H1 (cell line): ENCODE measurements around the gene SPATS2. TPM values are rescaled to one million over a fixed set of nuclear protein-coding genes. Genes with fewer than 3 reads are reported as not detected.
A peak's percentile ranks its signal among the peaks of the same experiment; 100 is the strongest.

Source experiments
- CTCF ChIA-PET: fragments of 300-600 bp; sonication (Branson Sonifier 250); formaldehyde crosslinking; loops from one replicate; lab custom pipeline; 2021; ENCODE audit not compliant: partially characterized antibody; lab: Charles Lee
- POLR2A ChIA-PET: fragments of 300-600 bp; sonication (Branson Sonifier 250); formaldehyde crosslinking; loops from one replicate; lab custom pipeline; 2021; ENCODE audit warnings: inconsistent platforms; ENCODE audit not compliant: partially characterized antibody; lab: Charles Lee
- DNase-seq, 2 experiments: peaks; one replicate each; pipeline versions ENCODE4 v3.0.0 to v3.0.0-alpha.2; 2010 to 2022; ENCODE audit warnings: low spot score in 2 of 2, low read depth in 1 of 2, mixed read lengths in 1 of 2
- FAIRE-seq: peaks from 2 replicates; lab custom pipeline; 2011; peaks lifted over from hg19 to GRCh38; lab: Jason Lieb, UNC
- H2AFZ ChIP-seq: 2 replicates; pipeline ENCODE4 v1.8.1; 2012; ENCODE audit warnings: low read length, inconsistent platforms
- H2AK5ac ChIP-seq: 2 replicates; pipeline ENCODE4 v1.6.1; 2013; ENCODE audit warnings: low read depth, low read length
- H2BK120ac ChIP-seq: replicated peaks from 2 replicates; pipeline ENCODE3; 2013; ENCODE audit warnings: low read depth, low read length, inconsistent platforms
- H2BK12ac ChIP-seq: 2 replicates; pipeline ENCODE4 v1.6.1; 2013; ENCODE audit warnings: low read depth, low read length
- H2BK15ac ChIP-seq: 2 replicates; pipeline ENCODE4 v1.6.1; 2013; ENCODE audit warnings: low read length
- H2BK20ac ChIP-seq: 2 replicates; pipeline ENCODE4 v1.6.1; 2013; ENCODE audit warnings: low read length
- H2BK5ac ChIP-seq: 2 replicates; pipeline ENCODE4 v1.6.1; 2013; ENCODE audit warnings: low read depth, low read length
- H3K14ac ChIP-seq: 2 replicates; pipeline ENCODE4 v1.6.1; 2013; ENCODE audit warnings: inconsistent platforms; ENCODE audit not compliant: insufficient read length
- H3K18ac ChIP-seq: 2 replicates; pipeline ENCODE4 v1.6.1; 2013; ENCODE audit warnings: low read length; ENCODE audit errors: extremely low read depth
- H3K23ac ChIP-seq: 2 replicates; pipeline ENCODE4 v1.6.1; 2013; ENCODE audit warnings: inconsistent platforms; ENCODE audit not compliant: insufficient read length
- H3K23me2 ChIP-seq: 2 replicates; pipeline ENCODE4 v1.6.1; 2013; ENCODE audit warnings: low read depth, low read length
- H3K27ac ChIP-seq: 2 replicates; pipeline ENCODE4 v1.6.1; 2011; ENCODE audit warnings: low read depth, low read length, inconsistent platforms
- H3K27me3 ChIP-seq, 4 experiments: replicated peaks in 1 of 4; 1 replicate in 1 of 4; 2 replicates in 3 of 4; pipeline versions ENCODE4 v1.6.1 to v1.8.1; 2011 to 2013; ENCODE audit warnings: low read length in 3 of 4, mild to moderate bottlenecking in 3 of 4, inconsistent platforms in 2 of 4, mixed read lengths in 2 of 4, moderate library complexity in 1 of 4; ENCODE audit not compliant: control insufficient read depth in 3 of 4, insufficient read depth in 3 of 4; ENCODE audit errors: extremely low read depth in 1 of 4
- H3K36me3 ChIP-seq, 4 experiments: 2 replicates each; pipeline versions ENCODE4 v1.6.1 to v1.8.1; 2011 to 2013; ENCODE audit warnings: mild to moderate bottlenecking in 4 of 4, low read length in 3 of 4, moderate library complexity in 2 of 4, control low read depth in 1 of 4, inconsistent platforms in 1 of 4; ENCODE audit not compliant: insufficient read depth in 4 of 4, control insufficient read depth in 2 of 4
- H3K4ac ChIP-seq: replicated peaks from 2 replicates; pipeline ENCODE3; 2013; ENCODE audit warnings: low read length, low read depth, mixed read lengths, inconsistent platforms; ENCODE audit not compliant: insufficient read length
- H3K4me1 ChIP-seq, 4 experiments: replicated peaks in 1 of 4; 1 replicate in 1 of 4; 2 replicates in 3 of 4; pipeline versions ENCODE4 v1.6.1 to v1.8.1; 2011 to 2013; ENCODE audit warnings: low read length in 3 of 4, inconsistent platforms in 2 of 4, mixed read lengths in 1 of 4; ENCODE audit not compliant: insufficient read depth in 4 of 4, control insufficient read depth in 3 of 4
- H3K4me2 ChIP-seq, 2 experiments: 2 replicates each; pipeline versions ENCODE4 v1.6.1 to v1.8.1; 2011 to 2013; ENCODE audit warnings: low read depth in 2 of 2, low read length in 2 of 2, control low read depth in 1 of 2, inconsistent platforms in 1 of 2, mild to moderate bottlenecking in 1 of 2; ENCODE audit not compliant: insufficient read depth in 1 of 2
- H3K4me3 ChIP-seq, 4 experiments: fragments of 200-600, 300-600 bp in 1 of 4; sonication (generic), shearing (Covaris generic), sonication (Bioruptor Twin) in 1 of 4; 2 replicates each; pipeline versions ENCODE4 v1.5.1 to v1.8.1; 2011 to 2016; ENCODE audit warnings: low read length in 4 of 4, low read depth in 3 of 4, control low read depth in 2 of 4, inconsistent platforms in 2 of 4, mild to moderate bottlenecking in 2 of 4, mixed read lengths in 1 of 4, moderate library complexity in 1 of 4; ENCODE audit not compliant: insufficient read depth in 2 of 4; ENCODE audit errors: extremely low read depth in 1 of 4
- H3K56ac ChIP-seq: replicated peaks from 2 replicates; pipeline ENCODE3; 2013; ENCODE audit warnings: low read depth, mild to moderate bottlenecking, mixed read lengths, low read length, inconsistent platforms; ENCODE audit not compliant: insufficient read length
- H3K79me1 ChIP-seq: 2 replicates; pipeline ENCODE4 v1.6.1; 2013; ENCODE audit warnings: low read depth, low read length, control low read depth
- H3K79me2 ChIP-seq, 2 experiments: 2 replicates each; pipeline versions ENCODE4 v1.6.1 to v1.8.1; 2012 to 2013; ENCODE audit warnings: low read length in 2 of 2, mild to moderate bottlenecking in 2 of 2, inconsistent platforms in 1 of 2; ENCODE audit not compliant: insufficient read depth in 2 of 2, control insufficient read depth in 1 of 2
- H3K9ac ChIP-seq, 4 experiments: replicated peaks in 1 of 4; 1 replicate in 1 of 4; 2 replicates in 3 of 4; pipeline versions ENCODE4 v1.6.1 to v1.8.1; 2011 to 2013; ENCODE audit warnings: low read depth in 3 of 4, low read length in 3 of 4, control low read depth in 2 of 4, mild to moderate bottlenecking in 2 of 4, moderate library complexity in 2 of 4, inconsistent platforms in 1 of 4; ENCODE audit errors: extremely low read depth in 1 of 4
- H3K9me3 ChIP-seq, 2 experiments: 2 replicates each; pipeline versions ENCODE4 v1.6.1 to v1.8.1; 2012 to 2013; ENCODE audit warnings: mild to moderate bottlenecking in 2 of 2, moderate library complexity in 2 of 2, control low read depth in 1 of 2, inconsistent platforms in 1 of 2, low read depth in 1 of 2, low read length in 1 of 2, mixed read lengths in 1 of 2; ENCODE audit not compliant: insufficient read depth in 2 of 2
- H4K20me1 ChIP-seq, 2 experiments: replicated peaks in 1 of 2; 2 replicates each; pipeline versions ENCODE3 to v1.8.1; 2011 to 2013; ENCODE audit warnings: inconsistent platforms in 2 of 2, low read length in 2 of 2, mild to moderate bottlenecking in 1 of 2; ENCODE audit not compliant: insufficient read depth in 2 of 2, control insufficient read depth in 1 of 2
- H4K5ac ChIP-seq: 2 replicates; pipeline ENCODE4 v1.6.1; 2013; ENCODE audit warnings: low read length, low read depth, mixed read lengths, inconsistent platforms; ENCODE audit not compliant: insufficient read length
- H4K8ac ChIP-seq: 2 replicates; pipeline ENCODE4 v1.8.0; 2013; ENCODE audit warnings: mild to moderate bottlenecking, moderate library complexity, low read length, inconsistent platforms; ENCODE audit not compliant: insufficient read depth; ENCODE audit errors: extremely low read depth
- H4K91ac ChIP-seq: replicated peaks from 2 replicates; pipeline ENCODE3; 2013; ENCODE audit warnings: low read length, mixed read lengths, inconsistent platforms; ENCODE audit not compliant: insufficient read length
- CBX8 ChIP-seq: fragments of 300-800, 300-1000 bp; sonication (generic); IDR thresholded peaks from 2 replicates; pipeline ENCODE4 v1.7.1; 2016; ENCODE audit warnings: low read depth, low read length, borderline replicate concordance
- CREB1 ChIP-seq: IDR thresholded peaks from 2 replicates; pipeline ENCODE4 v1.6.1; 2012; ENCODE audit warnings: inconsistent platforms
- CTBP2 ChIP-seq: IDR thresholded peaks from 2 replicates; pipeline ENCODE4 v1.7.0; 2011; ENCODE audit warnings: borderline replicate concordance, mild to moderate bottlenecking, moderate library complexity, mixed read lengths, low read length; ENCODE audit not compliant: insufficient read depth, insufficient read length
- JUND ChIP-seq: IDR thresholded peaks from 2 replicates; pipeline ENCODE4 v1.6.1; 2011; ENCODE audit warnings: mild to moderate bottlenecking, improper control_type of control experiment, low read length
- NRF1 ChIP-seq: IDR thresholded peaks from 2 replicates; pipeline ENCODE4 v1.6.1; 2011; ENCODE audit warnings: mild to moderate bottlenecking, low read depth, low read length, improper control_type of control experiment
- POLR2AphosphoS5 ChIP-seq: IDR thresholded peaks from 2 replicates; pipeline ENCODE4 v1.6.1; 2011; ENCODE audit warnings: low read depth, low read length
- POU5F1 ChIP-seq: IDR thresholded peaks from 2 replicates; pipeline ENCODE4 v1.6.1; 2011; ENCODE audit warnings: low read depth, mild to moderate bottlenecking, low read length, moderate library complexity
- RAD21 ChIP-seq, 2 experiments: IDR thresholded peaks in 1 of 2; conservative IDR thresholded peaks in 1 of 2; 2 replicates each; pipeline ENCODE4 v1.6.1; 2011; ENCODE audit warnings: low read depth in 2 of 2, low read length in 2 of 2, improper control_type of control experiment in 1 of 2, inconsistent platforms in 1 of 2, mild to moderate bottlenecking in 1 of 2, moderate library complexity in 1 of 2
- TCF12 ChIP-seq: IDR thresholded peaks from 2 replicates; pipeline ENCODE4 v1.6.1; 2011; ENCODE audit warnings: low read depth, mild to moderate bottlenecking, low read length
- TEAD4 ChIP-seq: IDR thresholded peaks from 2 replicates; pipeline ENCODE4 v1.6.1; 2012; ENCODE audit warnings: low read depth, low read length, inconsistent platforms, mixed read lengths
- ZNF274 ChIP-seq: IDR thresholded peaks from 2 replicates; pipeline ENCODE4 v1.7.0; 2012; ENCODE audit warnings: low read length, borderline replicate concordance; ENCODE audit errors: extremely low read depth
- WGBS, 2 experiments: shearing (Covaris generic) in 1 of 2; methylation state at CpG; one replicate each; pipeline versions ENCODE4 v1.1.6 to v1.1.7; 2013 to 2015; ENCODE audit warnings: low lambda C conversion rate in 2 of 2, mixed read lengths in 2 of 2, inconsistent platforms in 1 of 2, low coverage in 1 of 2, missing lambda C conversion rate in 1 of 2; ENCODE audit not compliant: insufficient replicate concordance in 2 of 2, insufficient coverage in 1 of 2, insufficient read length in 1 of 2; ENCODE audit errors: extremely low coverage in 1 of 2, missing lambda C conversion rate in 1 of 2; 5-methylcytosine and 5-hydroxymethylcytosine counted together
- polyA plus RNA-seq, 7 experiments: library from polyadenylated mRNA; depleted of rRNA in 3 of 7; stranded (reverse) in 5 of 7; unstranded in 2 of 7; fragments of >200 nt in 5 of 7; fragments of 200-250 nt in 2 of 7; gene quantifications; 1 replicate in 5 of 7; 2 replicates in 1 of 7; 4 replicates in 1 of 7; pipeline versions ENCODE4 v1.2.1 to v1.2.3, GENCODE V29; 2011 to 2013; ENCODE audit warnings: missing spikeins in 2 of 7, mixed read lengths in 2 of 7
- total RNA-seq: library from RNA; stranded (reverse); fragmentation: NEBNext Ultra II Directional; extraction: Animal tissue kit (Norgen Biotek cat#: 25700); gene quantifications from 2 replicates; pipeline ENCODE4 v1.2.1, GENCODE V29; 2021

SPATS2 gene
- total and polyA plus RNA-seq, 2 of the 8 experiments (the other 6 are each of a cell fraction or from before 2014, with no cell fraction given), result 19.2 to 24.5 TPM

GRCh38 chr12:49568442-49569162 is 201.3 kb downstream of the SPATS2 start:
- ChIA-PET POLR2A (interaction anchor here (1.1 to 9.1 kb wide), 3 partner anchors 11 to 201 kb away, joined by 3 to 72 read pairs (median 3); partner anchors contain the start of gene SPATS2), CTCF (interaction anchor here (0.6 to 5.3 kb wide), 3 partner anchors 13 to 31 kb away, joined by 3 to 57 read pairs (median 3); no protein-coding TSS in a partner anchor)
- Histone ChIP-seq H4K20me1 (peaks cover 0 to 5% of the 10 kb centered on the region in 2 experiments), H2BK12ac (no peak overlapping the region), H3K4me3 (peak overlapping the region; percentile 75 to 100 (median 96)), H4K8ac (no peak overlapping the region), H3K9me3 (no peaks in the 10 kb centered on the region), H3K27me3 (no peaks in the 10 kb centered on the region), H3K4ac (no peak overlapping the region), H3K14ac (no peak overlapping the region), H3K23me2 (peaks cover 6% of the 10 kb centered on the region; the same call in 1 of the 2 replicates), H2BK5ac (peak overlapping the region; percentile 10; the same call in 1 of the 2 replicates), H3K79me1 (peaks cover 15% of the 10 kb centered on the region), H4K91ac (no peak overlapping the region), H3K56ac (no peak overlapping the region), H3K23ac (no peak overlapping the region), H3K18ac (no peak overlapping the region), H2BK15ac (no peak overlapping the region), H3K79me2 (peaks cover 0 to 33% of the 10 kb centered on the region in 2 experiments; a peak in 2 of 4 replicates), H3K4me2 (peak overlapping the region; percentile 72 to 91), H2BK20ac (no peak overlapping the region), H3K4me1 (no peaks in the 10 kb centered on the region; a peak in 3 of 7 replicates), H3K9ac (peak overlapping the region in 3 of 4 experiments; percentile 55 to 91 (median 63); a peak in 5 of 7 replicates), H2BK120ac (no peak overlapping the region), H3K27ac (peak overlapping the region; percentile 89; the same call in 1 of the 2 replicates), H4K5ac (no peak overlapping the region), H2AFZ (peak overlapping the region; percentile 89), H2AK5ac (no peak overlapping the region), H3K36me3 (peaks cover 3 to 14% (median 7%) of the 10 kb centered on the region in 4 experiments; a peak in 5 of 8 replicates)
- WGBS, 2 experiments, result 6% methylated on average over 19 of the region's 19 CpGs; no CpG with 5 or more reads in 1 of the 2 experiments
- FAIRE-seq (no peak), DNase-seq (no peak)
- no peak for TF ChIP-seq CREB1
- no peak for TF ChIP-seq CTBP2
- no peak for TF ChIP-seq POLR2AphosphoS5
- no peak for TF ChIP-seq POU5F1
- TF ChIP-seq ZNF274, result no peak
- TF ChIP-seq TEAD4, result no peak
- TF ChIP-seq TCF12, result no peak
- TF ChIP-seq CBX8, result no peak
- TF ChIP-seq RAD21 (IDR thresholded peaks at IDR 0.05 in 1 of 2, conservative IDR thresholded peaks at IDR 0.05 in 1 of 2; ENCODE audit: low read depth in 2 of 2, low read length in 2 of 2), result no peak
- TF ChIP-seq NRF1, result no peak
- TF ChIP-seq JUND, result no peak
